MV-4-11 (cell line): Measurements from ENCODE around the gene TDP1.
A peak's percentile ranks its signal among the peaks of the same experiment; 100 is the strongest.

Experiments
- DNase-seq: peaks from one replicate; lab custom pipeline; 2025; lab: John Stamatoyannopoulos, UW

Gene TDP1

DNA sequence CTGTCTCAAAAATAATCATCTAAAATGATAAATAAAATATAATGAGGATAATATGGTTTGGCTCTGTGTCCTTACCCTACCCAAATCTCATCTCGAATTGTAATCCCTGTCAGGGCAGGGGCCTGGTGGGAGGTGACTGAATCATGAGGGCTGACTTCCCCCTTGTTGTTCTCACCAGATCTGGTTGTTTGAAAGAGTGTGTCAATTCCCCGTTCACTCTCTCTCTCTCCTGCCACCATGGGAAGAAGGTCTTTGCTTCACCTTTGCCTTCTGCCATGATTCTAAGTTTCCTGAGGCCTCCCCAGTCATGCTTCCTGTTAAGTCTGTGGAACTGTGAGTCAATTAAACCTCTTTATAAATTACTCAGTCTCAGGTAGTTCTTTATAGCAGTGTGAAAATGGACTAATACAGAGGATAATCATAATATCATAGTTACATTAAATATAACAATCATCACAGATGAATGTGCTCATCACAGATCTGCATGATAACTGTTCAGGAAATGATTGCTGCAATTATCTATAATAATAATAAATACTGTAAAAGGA, 13.8 kb upstream of the TDP1 start:
- DNase-seq = no peak

DNA sequence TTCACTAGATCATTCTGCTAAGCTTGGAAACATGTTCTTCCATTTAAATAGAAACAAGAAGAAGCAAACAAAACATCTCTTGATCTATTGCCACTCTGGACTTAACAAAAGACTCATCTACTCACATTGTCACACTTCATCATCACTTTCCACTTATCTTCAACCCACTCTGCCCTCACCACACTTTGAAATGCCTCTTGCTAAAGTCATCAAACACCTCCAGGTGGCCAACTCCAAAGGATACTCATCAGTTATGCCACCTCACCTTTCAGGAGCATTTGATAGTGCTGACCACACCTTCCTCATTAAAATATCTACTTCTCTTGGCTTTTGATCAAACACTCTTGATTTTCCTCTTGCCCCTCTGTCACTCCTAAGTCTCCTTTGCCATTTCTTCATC, 8.4 kb upstream of the TDP1 start:
- DNase-seq = no peak

DNA sequence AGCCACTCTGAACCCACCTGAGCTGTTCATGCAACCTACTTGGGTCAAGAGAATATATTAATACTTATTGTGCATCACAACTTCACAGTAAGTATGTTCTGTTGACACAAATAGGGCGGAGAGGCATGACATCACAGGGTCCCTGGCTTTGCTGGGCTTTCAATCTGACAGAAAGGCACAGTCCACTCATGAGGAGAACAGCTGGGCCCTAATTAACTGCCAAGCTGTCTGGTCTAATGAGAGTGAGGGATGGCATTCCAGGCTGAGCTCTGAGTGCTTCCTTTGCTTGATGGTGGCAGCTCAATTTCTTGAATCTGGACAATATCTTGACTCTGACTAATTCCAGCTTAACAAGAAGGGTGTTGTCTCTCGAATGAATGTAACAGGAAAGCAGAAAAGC, 3.2 kb upstream of the TDP1 start:
- no peak for DNase-seq

DNA sequence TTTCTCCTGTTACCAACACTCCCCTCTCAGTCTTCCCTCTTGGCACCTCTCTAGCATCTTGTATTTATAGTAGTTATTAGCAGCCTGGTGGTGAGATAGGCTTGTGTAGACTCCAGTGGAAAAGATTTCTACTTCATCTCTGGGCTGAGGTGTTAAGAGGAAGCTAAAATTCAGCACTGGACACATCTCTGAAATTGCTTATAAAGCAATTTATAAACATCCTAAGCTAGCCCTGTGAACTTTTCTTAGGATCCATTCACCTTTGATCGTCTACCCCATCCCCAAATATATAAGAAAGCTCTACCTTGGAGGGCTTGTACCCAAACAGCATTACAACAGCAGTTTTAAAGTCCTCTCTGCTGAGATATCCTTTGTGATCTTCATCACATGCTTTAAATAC, 2.1 kb upstream of the TDP1 start:
- DNase-seq = no peak

DNA sequence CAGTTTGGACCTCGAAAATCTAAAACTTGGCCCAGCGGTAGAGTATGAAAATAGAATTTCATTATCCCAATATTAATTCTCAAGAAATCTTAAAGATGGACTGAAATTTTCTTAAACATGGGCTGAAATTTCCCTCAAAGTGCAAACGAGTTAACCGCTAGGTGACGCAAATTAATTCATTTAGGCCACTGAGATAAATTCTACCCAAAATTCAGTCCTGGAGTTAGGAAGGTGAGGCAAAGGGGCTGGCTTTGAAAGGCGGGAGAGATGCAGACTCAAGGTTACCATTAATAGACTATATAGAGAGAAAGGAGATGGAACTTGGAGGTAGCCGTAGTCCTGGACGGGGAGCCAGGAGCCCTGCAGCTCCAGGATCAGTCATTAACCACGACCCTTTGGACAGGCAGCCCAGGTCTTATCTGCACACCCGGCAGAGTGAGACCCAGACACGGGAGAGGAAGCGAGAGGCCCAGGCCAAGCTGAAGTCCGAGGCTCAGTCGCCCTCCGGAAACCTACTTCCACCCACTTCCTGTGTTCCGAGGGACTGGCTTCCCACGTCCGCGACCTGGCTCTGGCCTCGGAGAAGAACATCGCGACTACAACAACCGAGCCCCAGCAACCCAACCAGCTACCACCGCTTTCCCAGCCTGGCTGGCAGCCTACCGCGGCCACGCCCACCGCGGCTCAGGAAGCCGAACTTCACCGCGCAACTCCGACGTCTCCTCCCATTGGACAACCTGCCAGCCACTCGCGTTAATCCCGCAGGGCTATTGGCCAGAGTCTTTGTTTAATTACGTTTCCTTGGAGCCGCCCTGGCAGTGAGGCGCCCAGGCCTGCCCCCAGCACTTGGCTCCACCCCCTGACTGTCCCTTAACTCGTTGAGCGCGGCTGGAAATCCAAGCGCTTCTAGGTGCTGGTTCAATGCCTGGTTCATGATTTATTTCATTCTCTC, 1.4 kb upstream of the TDP1 start, which contains the start of gene EFCAB11:
Gene EFCAB11, minus strand, starts transcription at position 661 of the 952 bp plus-strand sequence. Its CDS starts 70 bp downstream, at position 591.
- DNase-seq = peak; percentile 99

DNA sequence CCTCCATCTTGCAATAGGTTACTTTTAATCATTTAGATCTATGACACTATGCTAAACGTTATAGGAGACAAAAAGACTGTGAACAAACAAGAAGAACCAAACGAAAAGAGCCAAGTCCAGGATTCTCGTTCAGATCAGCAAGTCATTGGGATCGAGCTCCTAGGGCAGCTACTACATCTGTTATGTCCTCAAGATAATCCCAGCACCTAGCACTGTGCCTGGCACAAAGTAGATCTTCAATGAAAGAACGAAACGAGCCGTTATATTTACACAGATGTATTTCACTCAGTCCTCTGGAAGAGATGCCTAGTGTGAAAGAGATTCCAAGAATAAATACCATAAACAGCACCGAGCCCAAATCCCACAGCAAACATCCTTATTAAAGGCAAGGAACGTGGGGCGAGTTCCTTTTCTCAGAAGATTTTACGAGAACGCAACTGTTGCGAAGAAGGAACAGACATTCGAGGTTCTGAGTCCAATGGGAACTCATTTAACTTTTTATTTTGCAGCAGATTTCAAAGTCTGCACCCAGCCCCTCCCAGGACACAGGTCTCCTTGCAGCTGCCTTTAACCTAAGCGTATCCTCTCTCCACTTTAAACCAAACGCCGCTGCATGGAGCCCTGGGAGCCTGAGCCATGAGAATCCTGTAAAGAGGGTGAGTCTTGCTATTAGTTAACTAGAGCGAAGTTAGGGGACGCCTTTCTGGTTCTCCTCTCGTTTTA, 544 bp upstream of the TDP1 start:
- no peak for DNase-seq

DNA sequence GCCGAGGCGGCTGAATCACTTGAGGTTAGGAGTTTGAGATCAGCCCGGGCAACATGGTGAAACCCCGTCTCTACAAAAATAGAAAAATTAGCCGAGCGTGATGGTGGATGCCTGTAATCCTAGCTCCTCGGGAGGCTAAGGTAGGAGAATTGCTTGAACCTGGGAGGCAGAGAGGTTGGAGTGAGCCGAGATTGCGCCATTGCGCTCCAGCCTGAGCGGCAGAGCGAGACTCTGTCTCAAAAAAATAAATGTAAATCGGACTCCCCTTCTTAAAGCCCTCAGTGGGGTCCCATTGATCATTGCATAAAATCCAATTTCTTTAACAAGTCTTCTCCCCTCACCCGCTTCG, 908 bp downstream of the TDP1 start:
- DNase-seq = no peak

DNA sequence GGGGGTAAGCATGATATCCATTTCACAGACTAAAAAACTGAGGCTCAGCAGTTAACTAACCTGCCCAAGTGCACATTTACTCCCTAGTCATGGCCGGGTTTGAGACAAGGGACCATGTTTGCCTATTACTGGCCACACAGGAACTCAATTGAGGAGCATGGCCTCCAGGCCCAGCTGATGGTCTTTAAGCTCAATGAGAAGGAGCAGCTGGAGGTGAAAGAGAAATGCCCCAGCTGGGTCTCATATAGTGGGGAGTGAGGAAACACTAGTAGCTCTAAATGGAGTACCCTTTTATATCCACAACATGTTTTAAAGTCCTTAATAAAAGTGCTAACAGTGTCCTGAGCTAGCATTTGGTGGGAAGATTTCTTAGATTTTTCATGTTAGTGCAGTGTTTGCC, 1.6 kb downstream of the TDP1 start:
- no peak for DNase-seq

DNA sequence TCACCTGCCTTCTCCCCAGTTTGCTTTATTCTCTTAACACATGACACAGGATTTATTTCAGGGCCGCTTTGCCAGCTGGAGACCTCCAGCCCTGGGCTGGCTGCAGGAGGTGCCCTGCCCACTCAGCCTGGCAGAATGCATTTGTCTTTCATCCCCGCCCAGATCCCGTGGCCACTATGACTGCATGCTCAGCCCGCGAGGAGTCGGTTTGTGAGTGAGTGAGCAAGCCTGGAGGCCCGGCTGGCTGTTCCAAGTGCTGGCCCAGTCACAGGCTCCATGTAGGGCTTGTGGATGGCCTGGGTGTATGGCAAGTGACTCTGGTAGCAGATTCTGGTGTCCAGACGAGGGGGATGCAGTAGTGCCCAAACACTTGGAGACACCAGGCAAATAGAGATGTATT, 2.1 kb downstream of the TDP1 start:
- DNase-seq = no peak

DNA sequence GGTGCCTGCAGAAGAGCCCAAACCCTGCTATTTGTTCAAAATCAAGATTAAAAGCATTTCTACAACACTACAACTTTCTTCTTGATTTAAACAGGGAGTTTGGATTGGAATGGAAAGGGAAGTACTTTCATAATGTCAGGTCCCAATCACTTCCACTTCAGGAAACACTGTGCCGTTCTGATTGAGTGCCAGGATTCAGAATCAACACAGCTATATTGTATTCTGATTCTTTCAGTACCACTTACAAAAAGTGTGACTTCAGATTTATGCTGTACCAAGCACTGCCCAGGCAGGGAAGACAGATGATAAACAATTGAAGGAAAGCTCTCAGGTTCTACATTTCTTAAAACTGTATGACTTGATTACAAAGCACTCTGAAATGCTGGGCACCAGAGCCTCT, 3.2 kb downstream of the TDP1 start:
- no peak for DNase-seq

DNA sequence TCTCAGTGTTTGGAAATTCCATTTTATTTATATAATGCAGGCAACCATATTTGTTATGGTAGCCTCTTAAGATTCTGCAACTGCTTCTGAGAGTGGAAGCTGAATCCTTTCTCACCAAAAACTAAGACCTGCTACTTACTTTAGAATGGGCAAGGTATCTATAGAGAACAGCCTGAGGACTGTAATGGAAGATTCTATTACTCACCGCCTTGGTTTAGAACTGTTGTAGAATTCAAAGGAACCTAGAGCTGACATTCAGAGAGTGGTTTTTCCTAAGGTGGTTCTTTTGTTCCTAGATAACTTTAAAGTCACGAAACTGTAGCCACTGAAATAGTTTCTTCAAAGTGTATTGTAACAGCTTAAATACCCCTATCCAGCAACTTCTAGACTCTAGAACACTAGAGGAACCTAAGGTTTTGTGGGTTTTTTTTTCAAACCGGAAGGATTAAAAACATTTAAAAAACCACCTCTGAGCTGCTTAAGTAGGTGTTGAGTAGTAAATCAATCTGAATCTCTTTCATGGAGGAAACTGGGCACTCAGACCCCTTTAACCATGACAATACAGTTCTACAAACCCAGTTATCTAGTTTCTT, 4.2 kb downstream of the TDP1 start:
- peak; percentile 21 for DNase-seq

DNA sequence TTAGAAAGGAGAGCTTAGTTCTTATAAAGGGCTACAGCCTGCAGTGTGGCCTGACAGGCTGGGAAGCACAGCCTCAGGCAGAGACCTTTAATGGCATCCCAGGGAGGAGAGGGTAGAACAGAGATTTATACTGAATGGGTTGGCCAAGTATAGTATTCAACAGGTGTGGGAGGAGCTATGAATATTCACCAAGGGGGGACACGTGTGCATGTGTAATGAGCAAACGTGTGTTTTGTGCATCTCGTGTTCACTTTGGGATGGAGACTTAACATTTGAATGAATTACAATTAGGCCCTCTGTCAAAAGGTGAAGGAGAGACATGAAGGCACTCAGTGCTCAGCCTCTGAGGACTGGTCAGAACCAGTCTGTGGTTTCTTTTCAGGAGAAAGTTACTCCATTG, 5.2 kb downstream of the TDP1 start:
- DNase-seq = no peak

DNA sequence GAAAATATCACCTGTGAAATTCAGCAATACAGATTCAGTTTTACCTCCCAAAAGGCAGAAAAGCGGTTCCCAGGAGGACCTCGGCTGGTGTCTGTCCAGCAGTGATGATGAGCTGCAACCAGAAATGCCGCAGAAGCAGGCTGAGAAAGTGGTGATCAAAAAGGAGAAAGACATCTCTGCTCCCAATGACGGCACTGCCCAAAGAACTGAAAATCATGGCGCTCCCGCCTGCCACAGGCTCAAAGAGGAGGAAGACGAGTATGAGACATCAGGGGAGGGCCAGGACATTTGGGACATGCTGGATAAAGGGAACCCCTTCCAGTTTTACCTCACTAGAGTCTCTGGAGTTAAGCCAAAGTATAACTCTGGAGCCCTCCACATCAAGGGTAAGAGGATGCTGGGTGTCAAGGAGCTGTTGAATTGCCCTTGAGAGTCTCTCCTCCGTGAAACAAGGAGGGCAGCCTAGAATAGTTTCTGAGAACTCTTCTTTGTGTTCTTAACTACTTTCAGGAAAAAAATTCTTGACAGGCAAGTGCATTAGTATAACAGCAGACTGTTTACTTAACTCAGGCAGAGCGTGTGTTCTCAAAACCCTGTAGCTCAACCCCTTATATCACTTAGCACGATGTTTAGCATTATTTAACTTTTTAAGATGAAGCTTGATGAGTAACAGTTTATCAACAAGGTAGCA, 7.7 kb downstream of the TDP1 start:
- DNase-seq = no peak

DNA sequence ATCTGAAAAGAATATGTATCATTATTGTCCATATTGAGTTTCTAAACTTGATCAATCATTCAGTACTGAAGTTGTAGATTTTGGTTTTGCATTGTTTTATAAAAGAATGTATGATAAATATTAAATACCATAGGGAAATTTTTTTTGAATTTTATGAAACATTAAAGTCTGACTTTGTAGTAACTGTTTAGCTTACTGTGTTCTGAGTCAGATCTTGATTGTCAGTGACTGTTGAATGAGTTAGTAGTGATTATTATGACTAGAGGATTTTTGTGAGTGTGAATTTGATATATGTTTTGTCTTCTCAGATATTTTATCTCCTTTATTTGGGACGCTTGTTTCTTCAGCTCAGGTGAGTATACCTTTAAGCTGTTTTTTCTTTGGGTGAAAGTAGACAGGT, 10.1 kb downstream of the TDP1 start:
- DNase-seq = no peak

DNA sequence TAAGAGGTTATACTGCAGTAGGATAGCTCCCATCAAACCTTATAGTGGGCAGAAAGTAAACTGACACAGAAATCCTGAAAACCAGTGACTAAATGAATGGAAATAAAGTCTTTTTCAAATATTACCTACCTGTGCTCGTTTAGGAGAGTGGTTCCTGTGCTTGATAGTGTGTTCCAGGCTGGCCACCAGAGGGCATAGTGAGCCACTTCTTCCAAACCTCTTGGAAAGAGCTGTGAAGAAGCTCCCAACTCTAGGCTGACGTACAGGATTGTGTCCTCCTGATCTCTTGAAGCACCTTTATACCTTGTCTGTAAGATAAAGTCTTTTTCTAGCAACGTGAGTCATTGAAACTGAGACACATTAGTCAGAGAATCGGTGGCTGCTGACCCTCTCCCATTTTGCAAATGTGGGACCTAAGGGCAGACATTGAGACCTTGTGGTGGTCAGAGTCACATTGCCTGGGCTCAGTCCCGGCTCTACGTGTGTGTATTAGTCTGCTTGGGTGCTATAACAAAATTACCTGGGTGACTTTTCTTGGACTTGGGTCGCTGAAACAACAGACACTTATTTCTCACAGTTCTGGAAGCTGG, 17.6 kb downstream of the TDP1 start:
- peak; percentile 48 for DNase-seq

DNA sequence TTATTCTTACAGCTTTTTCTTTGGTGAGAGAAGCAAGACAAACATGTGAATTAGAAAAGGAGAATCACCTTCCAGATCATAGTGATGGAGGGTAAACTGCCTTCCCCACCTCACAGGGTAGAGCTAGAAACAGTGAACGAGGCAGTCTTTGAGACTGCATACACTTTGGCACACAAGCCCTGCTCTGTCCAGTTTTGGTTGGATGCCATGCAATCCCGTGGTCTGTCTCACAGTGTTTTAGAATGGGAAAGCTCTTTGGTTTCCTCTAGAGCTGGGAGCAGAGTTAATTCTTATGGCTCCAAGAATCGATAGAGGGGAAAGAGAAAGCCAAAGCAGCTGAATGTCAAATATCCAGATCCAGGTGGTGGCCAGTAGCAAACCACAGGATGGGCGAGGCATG, 21.9 kb downstream of the TDP1 start:
- DNase-seq = no peak

DNA sequence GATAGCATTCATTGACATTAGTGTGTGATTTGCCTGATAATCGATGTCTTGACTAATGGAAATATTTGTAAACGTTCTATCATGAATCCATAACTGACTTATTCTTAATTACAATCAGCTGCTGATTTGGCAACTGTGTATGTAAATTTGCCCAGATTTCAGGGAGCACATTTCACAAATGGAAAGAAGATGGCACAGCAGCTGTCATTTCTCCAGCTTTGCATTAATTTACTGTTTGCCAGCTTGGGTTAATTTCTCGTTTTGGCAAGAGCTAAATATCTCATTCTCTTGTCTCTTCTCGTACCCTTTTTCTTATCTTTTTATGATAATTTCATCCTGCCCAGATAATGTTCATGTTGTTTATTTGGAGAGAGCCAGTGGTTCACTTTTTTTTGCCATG, 22.9 kb downstream of the TDP1 start:
- no peak for DNase-seq

DNA sequence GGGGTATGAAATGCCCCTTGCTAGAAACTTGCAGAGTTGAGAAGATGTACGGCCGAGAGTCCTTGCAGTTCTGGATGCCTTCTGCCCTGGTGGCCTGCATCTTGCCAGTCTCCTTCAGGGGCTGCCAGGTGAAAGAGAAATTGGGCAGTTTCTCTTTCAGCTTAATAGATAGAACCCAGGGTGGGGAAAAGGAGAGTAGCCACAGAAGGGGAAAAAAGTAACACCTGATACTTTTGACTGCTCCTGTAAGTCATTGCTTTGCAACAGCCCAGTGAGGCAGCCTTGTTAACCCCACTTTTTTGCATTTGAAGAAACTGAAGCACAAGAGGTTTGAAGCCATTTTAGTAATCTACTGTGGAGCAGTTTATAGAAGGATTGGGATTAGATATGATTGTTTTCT, 27.6 kb downstream of the TDP1 start:
- DNase-seq = no peak

DNA sequence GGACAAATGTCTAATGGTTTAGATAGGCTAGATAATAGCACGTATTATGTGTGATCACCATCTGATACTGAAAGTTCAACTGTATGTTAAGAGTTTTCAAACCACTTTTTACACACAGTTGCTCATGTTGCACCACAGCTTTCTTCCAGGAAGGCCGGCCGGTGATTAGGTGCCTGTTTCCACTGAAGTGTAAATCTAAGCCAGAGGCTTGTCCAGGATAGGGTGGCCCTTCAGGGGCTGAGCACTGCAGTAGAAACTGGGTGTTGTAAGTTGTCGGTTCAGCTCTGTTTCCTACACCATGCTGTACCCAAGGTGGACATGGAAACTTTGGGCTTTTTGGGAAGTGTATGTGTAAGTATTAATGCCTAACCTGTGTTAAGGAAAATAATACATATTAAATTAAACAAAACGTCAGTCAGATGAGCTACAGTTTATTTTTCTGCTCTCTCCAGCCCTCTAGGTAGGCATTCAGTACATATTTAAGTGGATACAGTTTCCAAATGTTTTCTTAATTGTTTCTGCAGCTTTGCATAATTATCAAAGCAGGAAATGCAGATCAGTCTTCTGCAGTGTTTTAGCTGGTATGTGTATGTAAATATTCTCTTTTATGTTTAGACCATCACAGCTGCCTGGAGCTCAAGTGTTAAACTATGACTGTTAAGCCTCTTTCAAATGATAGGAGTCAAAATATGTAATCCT, 30.9 kb downstream of the TDP1 start:
- DNase-seq = no peak

DNA sequence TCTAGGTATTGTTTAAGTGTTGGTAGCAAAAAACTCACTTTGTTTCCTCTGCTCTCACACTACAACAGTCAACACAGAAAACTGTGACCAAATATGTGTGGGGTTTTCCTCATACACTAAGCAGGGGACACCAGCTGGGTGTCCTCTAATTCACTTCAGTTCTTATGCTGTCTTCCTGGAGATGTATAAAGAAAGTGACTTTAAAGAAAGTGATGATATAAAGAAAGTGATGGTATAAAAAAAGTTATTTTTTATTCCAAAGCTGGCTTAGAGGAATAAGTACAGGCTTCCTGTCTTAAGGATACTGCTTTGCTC, 31.4 kb downstream of the TDP1 start:
- no peak for DNase-seq

DNA sequence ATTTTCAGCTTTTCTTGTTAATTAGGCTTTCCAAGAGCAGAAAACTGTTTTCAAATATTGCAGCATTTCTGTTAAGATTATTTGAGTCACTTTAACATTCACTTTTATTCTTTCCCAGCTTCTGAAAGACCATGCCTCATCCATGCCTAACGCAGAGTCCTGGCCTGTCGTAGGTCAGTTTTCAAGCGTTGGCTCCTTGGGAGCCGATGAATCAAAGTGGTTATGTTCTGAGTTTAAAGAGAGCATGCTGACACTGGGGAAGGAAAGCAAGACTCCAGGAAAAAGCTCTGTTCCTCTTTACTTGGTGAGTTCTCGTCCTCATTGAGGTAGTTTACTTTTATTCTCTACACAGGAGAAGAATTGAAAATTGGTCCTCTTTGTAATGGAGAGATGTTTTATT, 33.1 kb downstream of the TDP1 start:
- DNase-seq = no peak
